Lower leg skin (tissue), 3 donors: ENCODE results near the gene FAM124A.

Experiments used
- POLR2A ChIP-seq, 2 donors: fragments of 450-650 bp; IDR thresholded peaks; one replicate each; pipeline ENCODE4 v1.6.1; 2016 to 2017; ENCODE audit warnings: antibody characterized with exemption in 2 of 2, mild to moderate bottlenecking in 1 of 2, moderate library complexity in 1 of 2
- TF ChIP-seq, protein P1 (sequence below), 3 donors: fragments of 450-650 bp; IDR thresholded peaks; one replicate each; pipeline ENCODE4 v1.5.1; 2016; ENCODE audit warnings: antibody characterized with exemption in 3 of 3, mild to moderate bottlenecking in 3 of 3, moderate library complexity in 2 of 3

DNA sequence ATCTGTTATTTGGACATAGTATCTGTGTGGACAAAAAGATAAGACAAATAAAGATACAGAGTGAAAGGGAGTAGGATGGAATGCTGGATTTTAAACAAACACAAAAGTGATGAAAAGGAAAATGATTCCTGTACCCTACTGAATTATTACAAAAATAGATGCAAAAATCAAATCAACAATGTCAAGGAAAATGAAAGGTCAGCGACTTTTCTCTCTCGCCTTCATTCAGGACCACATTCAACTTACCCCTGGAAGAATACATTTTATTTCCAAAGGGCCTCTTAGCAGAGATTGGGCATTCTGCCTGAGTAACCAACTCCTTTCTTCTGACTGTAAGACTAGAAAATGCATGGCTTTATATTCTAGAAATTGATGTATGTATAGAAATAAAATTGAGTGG lies 28.8 kb upstream of the FAM124A start:
- TF ChIP-seq POLR2A (IDR thresholded peaks at IDR 0.05): no peak
- TF ChIP-seq, protein P1, sequence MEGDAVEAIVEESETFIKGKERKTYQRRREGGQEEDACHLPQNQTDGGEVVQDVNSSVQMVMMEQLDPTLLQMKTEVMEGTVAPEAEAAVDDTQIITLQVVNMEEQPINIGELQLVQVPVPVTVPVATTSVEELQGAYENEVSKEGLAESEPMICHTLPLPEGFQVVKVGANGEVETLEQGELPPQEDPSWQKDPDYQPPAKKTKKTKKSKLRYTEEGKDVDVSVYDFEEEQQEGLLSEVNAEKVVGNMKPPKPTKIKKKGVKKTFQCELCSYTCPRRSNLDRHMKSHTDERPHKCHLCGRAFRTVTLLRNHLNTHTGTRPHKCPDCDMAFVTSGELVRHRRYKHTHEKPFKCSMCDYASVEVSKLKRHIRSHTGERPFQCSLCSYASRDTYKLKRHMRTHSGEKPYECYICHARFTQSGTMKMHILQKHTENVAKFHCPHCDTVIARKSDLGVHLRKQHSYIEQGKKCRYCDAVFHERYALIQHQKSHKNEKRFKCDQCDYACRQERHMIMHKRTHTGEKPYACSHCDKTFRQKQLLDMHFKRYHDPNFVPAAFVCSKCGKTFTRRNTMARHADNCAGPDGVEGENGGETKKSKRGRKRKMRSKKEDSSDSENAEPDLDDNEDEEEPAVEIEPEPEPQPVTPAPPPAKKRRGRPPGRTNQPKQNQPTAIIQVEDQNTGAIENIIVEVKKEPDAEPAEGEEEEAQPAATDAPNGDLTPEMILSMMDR (IDR thresholded peaks at IDR 0.05): no peak
